ENCODE data around the gene BLNK.

DNA sequence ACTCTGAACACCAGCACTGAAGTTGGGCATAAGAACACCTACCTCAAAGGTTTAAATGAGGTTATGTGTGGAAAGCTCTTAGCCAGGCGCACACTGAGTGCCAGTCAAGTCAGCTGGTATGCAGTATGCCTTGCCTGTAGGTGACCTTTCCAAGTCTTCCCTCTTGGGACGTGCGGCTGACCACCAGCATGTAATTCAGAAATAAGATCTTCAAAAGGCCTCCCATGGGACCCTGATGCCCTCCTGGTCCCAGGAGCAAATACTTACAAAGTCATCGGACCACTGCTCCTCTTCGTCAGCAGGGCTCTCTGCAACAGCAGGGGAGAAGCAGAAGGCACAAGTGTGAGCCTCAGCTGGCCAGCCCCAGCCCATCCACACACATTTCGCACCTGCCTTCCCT lies 40.8 kb downstream of the BLNK start:
- TF ChIP-seq, protein P1, sequence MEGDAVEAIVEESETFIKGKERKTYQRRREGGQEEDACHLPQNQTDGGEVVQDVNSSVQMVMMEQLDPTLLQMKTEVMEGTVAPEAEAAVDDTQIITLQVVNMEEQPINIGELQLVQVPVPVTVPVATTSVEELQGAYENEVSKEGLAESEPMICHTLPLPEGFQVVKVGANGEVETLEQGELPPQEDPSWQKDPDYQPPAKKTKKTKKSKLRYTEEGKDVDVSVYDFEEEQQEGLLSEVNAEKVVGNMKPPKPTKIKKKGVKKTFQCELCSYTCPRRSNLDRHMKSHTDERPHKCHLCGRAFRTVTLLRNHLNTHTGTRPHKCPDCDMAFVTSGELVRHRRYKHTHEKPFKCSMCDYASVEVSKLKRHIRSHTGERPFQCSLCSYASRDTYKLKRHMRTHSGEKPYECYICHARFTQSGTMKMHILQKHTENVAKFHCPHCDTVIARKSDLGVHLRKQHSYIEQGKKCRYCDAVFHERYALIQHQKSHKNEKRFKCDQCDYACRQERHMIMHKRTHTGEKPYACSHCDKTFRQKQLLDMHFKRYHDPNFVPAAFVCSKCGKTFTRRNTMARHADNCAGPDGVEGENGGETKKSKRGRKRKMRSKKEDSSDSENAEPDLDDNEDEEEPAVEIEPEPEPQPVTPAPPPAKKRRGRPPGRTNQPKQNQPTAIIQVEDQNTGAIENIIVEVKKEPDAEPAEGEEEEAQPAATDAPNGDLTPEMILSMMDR (conservative IDR thresholded peaks at IDR 0.05), result no peak
- TF ChIP-seq EZH2 (IDR thresholded peaks at IDR 0.05; ENCODE audit: low read depth), result no peak
